GM19043 (cell line): Measurements from ENCODE around the gene CTBP1.

ENCODE experiments used
- ATAC-seq: cut with Tn5 transposase; IDR thresholded peaks from one replicate; pipeline ENCODE4 v1.9.1; 2021; ENCODE audit warnings: low read depth; ENCODE audit not compliant: unreplicated experiment

Gene CTBP1

DNA sequence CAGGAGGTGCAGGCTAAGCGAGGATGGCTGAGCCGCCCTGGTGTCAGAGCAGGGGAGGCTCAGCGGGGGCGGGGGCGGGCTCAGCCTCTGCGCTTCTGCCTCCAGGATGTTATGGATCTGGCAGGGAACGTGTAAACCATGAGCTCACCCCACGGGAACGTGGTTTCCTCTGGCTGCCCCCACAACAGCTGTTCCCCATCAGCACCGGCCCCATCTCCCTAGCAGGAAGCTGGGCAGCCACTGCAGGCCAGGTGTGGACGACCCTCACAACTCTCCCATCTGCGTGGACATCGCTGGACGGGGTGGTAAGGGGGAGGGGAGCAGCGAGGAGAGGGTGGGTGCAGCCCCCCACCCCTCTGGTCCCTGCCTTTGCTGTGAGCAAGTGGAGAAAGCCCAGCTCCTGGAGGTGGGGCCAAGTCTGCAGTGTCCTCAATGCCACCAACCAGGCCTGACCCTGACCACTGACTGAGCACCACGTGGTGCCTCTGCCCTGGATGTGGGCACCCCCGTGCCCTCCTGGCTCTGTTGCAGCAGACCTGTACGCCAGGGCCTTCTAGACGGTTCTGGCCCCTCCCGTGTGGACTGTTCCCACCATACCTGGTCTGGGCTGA is 48.4 kb downstream of the CTBP1 start:
- ATAC-seq, result no peak

DNA sequence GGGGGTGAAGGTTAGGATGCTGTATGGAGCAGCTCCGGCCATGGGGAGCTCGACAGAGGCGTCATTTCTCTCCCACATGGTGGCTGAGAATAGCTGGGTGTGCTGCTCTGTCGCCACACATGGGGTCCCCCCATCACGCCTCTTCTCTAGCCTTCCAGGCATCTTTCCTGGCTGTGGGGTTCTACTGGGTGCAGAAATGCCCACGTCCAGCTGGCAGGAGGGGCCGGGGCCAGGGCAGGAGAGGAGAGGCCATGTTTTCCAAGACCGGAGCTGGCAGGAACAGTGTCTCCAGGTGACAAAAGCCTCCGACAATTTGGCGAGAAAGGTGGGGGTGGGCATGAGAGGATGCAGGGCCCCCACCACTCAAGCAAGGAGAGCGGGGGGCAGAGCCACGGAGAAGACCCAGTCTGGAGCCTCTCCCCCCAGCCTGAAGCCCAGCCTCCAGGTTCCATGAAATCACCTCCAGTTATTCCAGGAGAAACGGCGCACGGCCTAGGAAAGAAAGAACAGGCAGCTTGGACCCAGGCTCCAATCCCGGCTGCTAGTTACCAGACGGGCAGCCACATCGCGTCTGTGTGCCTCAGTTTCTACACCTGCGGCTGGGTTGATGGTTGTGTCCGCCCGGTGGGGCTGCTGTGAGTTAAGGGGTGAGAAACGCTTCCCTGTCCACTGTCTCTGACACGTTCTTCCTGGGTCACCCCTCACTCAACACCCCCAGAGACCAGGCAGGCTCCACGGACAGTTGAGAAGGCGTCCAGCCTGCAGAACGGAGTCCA is 49.2 kb downstream of the CTBP1 start:
- ATAC-seq, result no peak

DNA sequence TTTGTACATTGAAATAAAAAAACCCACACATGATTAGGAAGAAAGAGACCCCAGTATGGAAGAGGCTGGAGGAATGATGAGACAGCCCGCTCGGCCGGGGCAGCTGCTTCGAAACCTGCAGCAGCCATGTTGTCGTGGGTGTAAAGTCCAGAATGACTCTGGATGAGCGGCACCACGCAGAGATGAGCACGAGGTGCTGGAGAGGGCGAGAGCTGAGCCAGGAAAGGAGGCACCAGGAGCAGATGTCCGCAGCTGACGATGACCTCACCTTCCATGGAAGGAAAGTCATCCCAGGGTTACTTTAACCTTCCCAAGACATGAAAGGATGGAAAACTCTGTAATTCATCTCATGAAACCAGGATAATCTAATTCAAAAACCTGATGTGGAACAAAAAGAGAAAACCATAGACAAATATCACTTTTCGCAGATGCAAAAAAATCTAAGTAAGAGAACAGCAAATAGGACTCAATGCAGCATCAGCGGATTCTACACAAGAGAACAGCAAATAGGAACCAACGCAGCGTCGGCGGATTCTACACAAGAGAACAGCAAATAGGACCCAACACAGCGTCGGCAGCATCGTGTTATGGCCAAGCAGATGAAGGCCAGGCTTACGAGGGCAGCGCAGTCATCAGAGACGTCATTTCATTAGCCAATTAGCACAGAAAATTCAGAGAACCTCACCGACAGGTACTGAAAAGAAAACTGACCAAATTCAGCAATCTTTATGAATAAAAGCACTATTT is 50.7 kb downstream of the CTBP1 start:
- ATAC-seq, result no peak

DNA sequence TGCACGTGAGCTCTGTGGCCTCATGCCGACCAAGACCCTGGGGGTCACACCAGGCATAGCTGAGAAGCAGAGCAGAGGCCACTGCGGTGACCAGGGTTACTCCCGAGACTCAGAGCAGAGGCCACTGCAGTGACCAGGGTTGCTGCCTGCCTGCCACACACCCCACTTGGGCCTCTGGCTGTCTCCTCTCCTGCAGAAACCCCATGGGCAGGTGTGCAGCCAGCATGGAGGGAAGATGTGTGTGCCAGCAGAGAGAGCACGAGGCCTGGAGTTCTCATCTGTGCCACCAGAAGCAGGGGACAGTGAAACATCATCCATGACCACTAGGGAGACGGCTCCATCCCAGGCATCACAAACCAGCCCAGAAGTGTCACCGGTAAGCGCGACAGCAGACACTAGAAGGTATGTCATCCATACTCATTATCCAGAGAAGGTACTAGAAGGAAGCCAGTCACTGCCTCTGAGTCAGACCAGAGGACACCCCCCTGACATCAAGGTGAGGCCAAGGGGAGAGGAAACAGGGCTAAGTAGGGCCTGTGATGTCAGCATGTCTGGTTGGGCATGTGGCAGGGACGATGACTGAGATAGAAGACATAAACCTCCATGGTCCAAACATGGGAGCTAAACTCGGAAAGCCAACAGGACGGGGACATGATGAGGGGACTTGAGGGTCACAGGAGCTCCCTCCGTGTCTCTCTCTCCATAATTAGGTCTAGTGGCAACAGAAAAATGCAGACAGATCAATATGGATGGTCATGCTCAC is 52.3 kb downstream of the CTBP1 start:
- no peak for ATAC-seq

DNA sequence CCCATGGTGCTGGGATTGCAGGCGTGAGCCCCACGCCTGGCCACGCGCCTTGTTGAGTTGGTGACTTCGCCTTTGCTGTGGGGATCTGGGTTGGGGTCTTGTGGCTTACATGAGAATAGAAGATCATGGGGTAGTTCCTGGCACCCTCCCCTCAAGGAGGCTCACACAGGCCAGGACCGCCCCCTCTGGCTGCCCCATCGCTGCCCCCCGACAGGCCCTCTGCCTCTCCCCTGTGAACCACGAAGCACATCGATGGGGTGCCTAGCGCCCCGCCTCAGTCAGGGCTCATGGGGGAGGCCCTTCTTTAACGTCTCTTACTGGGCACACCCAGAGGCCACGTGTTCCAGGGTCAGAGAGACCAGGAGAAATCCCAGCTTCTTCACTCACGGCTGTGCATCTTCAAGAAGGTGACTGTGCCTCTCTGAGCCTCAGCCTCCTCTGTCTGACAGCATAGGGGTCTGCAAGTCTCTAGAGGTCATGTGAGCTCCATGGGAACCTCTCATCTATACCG is 53.0 kb downstream of the CTBP1 start:
- ATAC-seq, result no peak

DNA sequence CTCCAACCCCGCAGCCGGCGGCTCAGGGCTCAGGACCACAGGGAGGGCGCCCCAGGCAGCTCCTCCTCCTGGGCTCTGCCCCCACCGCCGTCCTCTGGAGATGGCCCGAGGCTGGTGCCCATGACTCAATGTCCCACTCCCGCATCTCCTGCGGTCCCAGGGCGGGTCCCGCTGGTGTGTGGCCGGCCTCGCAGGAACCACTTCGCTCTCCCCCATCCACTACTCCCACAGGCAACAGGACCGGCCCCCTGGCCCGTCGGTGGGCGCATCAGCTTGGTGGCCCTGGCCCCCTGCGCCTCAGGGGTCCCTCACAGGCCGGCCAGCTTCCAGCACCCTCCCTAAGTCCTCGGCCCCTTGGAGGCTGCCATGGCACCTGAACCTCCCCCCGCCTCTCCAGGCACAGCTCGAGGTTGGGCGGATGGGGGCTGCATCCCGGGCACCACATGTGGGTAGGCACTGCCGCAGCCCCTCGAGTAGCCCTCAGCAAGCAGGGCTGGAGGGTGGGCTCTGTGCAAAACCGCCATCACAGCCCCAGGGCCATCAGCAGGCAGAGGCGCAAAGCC is 53.7 kb downstream of the CTBP1 start:
- no peak for ATAC-seq

DNA sequence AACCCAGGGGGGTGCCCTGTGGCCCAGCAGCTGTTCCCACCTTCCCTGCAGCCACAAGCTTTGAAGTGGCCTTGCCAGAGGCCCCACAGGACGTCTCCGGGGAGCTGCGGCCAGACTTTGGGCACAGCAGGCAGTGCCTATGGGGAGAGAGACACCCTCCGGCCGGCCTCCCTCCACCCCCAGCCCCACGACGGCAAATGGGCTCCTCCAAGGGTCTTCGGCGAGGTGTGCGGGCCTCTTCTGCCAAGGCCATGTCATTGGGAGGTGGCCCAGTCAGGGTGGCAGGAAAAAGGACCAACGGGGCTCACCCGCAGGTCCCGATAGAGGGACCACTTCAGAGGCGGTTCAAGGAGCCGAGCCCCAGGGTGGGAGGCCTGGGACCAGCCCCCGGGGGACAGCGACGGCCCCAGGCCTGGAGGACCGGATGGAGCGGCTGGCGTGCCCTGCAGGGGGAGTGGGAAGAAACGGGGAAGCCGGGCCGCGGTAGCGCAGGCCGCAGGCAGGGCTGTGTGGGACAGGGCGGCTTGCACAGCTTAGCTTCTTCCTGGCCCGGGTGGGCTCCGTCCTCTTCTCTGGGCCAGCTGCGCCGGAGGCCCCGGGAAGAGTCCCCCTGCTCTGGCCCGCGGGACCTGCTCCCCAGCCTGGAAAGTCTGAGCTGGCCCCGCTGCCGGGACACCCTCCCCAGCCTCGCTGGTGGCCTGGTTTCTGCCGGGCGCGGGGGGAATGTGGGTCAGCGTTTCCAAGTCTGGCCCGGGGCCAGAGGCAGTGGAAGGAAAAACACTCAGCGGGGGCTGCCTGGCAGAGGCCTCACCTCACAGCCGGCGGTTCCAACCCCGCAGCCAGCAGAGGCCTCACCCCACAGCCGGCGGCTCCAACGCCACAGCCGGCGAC is 54.7 kb downstream of the CTBP1 start:
- ATAC-seq, result no peak

DNA sequence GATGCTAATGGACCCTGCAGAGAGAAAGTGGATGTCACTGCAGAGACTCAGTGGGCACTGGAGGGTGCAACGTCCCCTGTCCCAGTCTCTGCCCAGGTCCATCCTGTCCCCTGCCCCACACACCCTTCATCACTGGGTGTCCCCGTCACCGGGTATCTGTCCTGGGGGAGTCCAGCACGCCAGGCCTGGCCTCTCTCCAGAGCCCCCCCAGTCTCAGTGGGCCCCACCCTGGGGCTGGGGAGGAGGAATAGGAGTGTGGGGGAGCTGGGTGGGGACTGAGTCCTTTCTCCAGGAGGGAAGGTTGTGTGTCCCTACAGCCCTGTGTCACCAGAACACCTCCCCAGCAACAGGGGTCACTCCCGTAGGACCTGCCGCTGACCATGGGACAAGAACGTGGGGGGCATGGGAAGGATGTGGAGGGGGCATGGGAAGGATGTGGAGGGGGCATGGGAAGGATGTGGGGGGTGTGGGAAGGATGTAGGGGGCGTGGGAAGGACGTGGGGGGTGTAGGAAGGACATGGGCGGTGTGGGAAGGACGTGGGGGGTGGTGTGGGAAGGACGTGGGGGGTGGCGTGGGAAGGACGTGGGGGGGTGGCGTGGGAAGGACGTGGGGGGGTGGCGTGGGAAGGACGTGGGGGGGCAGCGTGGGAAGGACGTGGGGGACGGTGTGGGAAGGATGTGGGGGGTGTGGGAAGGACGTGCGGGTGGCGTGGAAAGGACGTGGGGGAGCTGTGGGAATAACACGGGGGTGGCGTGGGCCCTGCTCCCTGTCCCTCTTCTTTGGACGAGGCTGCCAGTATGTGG is 55.5 kb downstream of the CTBP1 start:
- ATAC-seq, result no peak

DNA sequence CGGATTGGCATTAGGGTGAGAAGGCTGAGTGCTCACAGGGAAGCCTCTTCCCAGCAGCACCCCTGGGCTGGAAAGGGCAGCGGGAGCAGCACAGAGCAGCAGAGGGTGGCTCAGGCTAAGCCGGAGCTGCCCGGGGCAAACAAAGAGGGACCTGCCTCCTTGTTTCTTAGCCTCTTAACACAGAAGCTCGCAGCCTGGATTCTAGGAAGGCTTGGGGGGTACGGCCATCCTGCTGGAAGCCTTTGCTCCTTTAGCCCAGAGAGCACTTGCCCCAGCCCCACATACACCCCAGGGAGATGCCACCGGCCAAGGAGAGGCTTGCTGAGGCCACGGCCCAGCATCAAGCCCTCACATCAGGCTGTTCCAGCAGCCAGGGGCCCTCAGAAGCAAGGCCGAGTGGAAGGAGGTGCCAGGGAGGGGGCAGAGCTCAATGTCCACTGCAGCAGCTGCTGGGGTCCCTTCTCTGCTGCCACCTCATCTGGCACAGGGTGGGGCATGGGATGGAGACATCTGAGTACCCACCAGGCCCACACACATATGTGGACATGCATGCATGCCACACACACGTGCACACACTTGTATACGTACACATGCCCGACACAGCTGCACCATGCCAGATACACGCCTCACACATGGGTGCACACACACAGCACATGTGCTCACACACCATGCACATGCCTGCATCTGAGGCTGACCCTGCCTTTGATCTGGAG is 56.3 kb downstream of the CTBP1 start:
- ATAC-seq, result no peak

DNA sequence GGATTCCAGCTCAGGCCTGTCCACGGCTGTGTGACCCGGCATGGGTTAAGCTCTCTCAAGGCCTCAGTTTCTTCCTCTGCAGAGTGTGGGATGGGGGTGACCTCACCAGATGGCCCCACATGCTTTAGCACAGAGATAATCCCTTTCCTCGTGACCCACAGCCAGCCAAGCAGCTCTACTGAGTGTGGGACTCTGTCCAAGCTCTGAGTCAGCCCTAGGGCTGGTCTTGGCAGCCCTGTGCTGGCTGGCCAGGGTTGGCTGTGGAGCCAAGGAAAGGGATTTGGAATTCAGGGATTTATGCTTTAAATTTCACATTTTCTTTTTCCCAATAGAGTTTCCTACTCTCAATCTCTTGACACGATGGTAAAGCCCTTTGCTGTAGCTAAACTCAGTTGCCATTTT is 56.8 kb downstream of the CTBP1 start:
- ATAC-seq, result no peak

DNA sequence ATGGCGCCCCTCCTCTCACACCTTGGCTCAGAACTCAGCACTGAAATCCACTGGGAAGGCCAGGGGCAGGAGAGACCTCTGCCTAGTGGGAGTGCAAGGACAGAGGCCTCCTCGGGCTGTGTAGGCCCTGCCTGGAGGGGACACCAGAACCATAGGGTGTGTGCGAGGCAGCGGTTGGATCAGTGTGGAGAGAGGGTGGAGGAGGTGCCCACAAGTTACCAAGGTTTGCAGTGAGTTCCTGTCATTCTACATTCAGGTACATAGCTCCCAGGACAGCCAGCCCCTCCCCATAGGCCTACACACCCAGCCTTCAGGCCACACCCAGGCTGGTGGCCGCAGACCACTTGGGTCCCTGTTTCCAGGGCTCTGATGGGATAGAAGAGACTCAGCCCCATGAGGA is 57.3 kb downstream of the CTBP1 start:
- no peak for ATAC-seq

DNA sequence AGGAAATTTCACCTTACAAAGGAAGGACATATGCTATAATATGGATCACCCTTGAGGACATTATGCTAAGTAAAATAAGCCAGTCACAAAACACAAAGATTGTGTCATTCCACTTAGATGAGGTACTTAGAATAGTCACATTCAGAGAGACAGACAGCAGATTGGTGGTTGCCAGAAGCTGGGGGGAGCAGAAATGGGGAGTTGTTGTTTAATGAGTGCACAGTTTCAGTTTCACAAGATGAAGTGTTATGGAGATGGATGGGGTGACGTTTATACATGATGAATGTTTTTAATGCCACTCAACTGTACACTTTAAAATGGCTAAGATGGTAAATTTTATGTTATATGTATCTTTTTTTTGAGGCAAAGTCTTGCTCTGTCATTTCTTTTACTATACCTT is 61.7 kb downstream of the CTBP1 start:
- no peak for ATAC-seq

DNA sequence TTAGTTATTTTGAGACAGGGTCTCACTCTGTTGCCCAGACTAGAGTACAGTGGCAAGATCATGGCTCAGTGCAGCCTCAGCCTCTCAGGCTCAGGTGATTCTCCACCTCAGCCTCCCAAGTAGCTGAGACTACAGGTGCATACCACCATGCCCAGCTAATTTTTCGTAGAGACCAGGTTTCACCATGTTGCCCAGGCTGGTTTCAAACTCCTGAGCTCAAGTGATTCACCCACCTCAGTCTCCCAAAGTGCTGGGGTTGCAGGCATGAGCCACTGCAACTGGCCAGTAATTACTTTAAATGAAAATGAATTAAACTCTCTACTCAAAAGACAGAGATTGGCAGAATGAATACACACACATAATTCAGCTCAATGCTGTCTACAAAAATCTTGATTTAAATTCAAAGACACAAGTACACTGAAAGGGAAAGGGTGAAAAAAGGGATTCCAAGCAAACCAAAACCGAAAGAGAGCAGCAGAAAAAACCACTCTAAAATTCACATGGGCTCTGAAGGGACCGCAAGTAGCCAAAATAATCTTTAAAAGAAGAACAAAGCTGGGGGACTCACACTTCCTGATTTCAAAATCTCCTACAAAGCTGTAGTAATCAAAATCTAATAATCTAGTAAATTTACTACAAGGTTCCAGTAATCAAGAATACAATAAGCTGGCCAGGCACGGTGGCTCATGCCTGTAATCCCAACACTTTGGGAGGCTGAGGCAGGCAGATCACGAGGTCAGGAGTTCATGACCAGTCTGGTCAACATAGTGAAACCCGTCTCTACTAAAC is 64.8 kb downstream of the CTBP1 start:
- no peak for ATAC-seq

DNA sequence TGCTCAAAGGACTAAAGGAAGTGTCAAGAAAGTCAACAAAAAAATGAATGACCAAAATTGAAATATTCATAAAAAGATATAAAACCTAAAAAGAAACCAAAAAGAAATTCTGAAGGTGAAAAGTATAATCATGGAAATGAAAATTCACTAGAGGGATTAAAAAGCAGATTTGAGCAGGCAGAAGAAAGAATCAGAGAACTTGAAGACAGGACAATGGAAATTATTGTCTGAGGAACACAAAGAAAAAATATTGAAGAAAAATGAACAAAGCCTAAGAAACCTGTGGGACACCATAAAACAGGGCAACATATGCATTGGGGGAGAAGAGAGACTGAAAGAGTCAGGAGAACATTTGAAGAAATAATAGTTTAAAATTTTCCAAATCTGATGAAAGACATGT is 66.6 kb downstream of the CTBP1 start:
- ATAC-seq, result no peak

DNA sequence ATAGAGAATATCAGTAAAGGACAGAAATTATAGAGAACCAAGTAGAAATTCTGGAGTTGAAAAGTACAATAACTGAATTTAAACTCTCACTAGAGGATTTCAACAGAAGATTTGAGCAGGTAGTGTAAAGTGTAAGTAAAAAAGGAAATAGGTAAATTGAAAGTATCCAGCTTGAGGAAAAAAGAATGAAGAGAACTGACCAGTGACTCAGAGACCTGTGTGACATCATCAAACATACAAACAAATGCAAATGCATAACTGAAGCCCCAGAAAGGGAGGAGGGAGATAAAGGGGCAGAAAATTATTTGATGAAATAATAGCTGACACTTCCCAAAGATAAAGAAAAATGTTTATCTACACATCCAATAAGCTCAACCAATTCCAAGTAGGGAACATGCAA is 68.3 kb downstream of the CTBP1 start:
- ATAC-seq, result no peak

DNA sequence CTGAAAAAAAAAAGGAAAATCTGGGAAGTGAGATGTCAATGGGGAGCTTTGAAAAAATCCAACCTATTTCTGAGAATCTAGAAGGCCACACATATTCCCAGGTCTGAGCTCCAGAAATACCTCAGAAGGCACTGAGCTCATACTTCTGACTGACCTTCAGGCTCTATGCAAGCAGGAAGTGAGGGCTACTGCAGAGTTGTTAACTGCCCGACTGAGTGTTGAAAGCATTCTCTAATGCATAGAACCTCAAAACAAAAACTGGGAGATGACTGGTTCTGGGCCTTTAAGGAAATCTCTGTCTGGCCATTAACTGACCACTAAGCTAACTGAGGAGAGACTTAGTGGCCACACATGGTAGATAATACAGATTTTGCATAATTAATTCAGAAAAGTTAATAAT is 69.0 kb downstream of the CTBP1 start:
- ATAC-seq, result no peak

DNA sequence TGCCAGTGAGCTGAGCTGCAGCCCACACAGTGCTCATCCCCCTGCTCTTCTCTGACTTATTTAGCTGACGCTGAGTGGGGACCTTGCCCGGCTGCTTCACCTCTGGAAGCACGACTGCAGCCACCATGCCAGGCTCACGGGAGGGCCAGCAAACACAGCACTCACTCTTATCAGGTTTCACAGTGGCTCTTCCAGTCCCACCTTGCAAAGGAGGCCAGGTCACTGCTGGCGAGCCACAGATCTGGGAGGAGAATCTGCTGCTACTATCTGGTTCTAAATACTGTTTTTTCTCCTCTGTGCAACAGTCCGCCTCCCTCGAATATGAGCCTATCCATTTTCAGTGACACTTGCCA is 69.9 kb downstream of the CTBP1 start:
- no peak for ATAC-seq
